WTC11 (cell line): ENCODE data around the gene CKM. TPM values are rescaled to one million over a fixed set of nuclear protein-coding genes. Genes with fewer than 3 reads are reported as not detected.

Experiments
- ATAC-seq: fragments of 200-7000 bp; cut with Tn5 transposase; 2 replicates; pipeline ENCODE4 v1.10.0; 2021; ENCODE audit warnings: mild to moderate bottlenecking, moderate library complexity
- CTCF ChIA-PET: fragments of 300-600 bp; sonication (Branson Sonifier 250); formaldehyde crosslinking; loops from one replicate; lab custom pipeline; 2021; ENCODE audit warnings: antibody characterized with exemption; lab: Charles Lee
- POLR2A ChIA-PET: fragments of 350-600 bp; sonication (Branson Sonifier 250); formaldehyde crosslinking; loops from one replicate; lab custom pipeline; 2021; ENCODE audit warnings: antibody characterized with exemption; lab: Charles Lee
- DNase-seq: peaks from one replicate; pipeline ENCODE4 v3.0.0; 2021; ENCODE audit warnings: low spot score
- H3K27ac Mint-ChIP-seq: 2 replicates; pipeline ENCODE4 v1.8.0; 2021; ENCODE audit warnings: mixed read lengths
- H3K27me3 Mint-ChIP-seq: 2 replicates; pipeline ENCODE4 v1.8.0; 2021; ENCODE audit warnings: low read depth, mild to moderate bottlenecking, moderate library complexity, mixed read lengths
- H3K36me3 Mint-ChIP-seq: 2 replicates; pipeline ENCODE4 v1.8.0; 2021; ENCODE audit warnings: mixed read lengths
- H3K4me1 Mint-ChIP-seq: 2 replicates; pipeline ENCODE4 v1.8.0; 2022; ENCODE audit warnings: mixed read lengths
- H3K4me3 Mint-ChIP-seq: 2 replicates; pipeline ENCODE4 v1.8.0; 2021; ENCODE audit warnings: mild to moderate bottlenecking, moderate library complexity, mixed read lengths
- H3K9me3 Mint-ChIP-seq: 2 replicates; pipeline ENCODE4 v1.8.0; 2021; ENCODE audit warnings: mixed read lengths
- ERG ChIP-seq: fragments of 250-450 bp; sonication (Bioruptor Pico); IDR thresholded peaks from 2 replicates; pipeline ENCODE4 v1.8.0; 2021; ENCODE audit warnings: mild to moderate bottlenecking
- FOXJ3 ChIP-seq: sonication (generic); formaldehyde crosslinking; IDR thresholded peaks from 2 replicates; pipeline ENCODE4 v1.9.0; 2021; ENCODE audit warnings: missing genetic modification reagents, mild to moderate bottlenecking, borderline replicate concordance
- GTF2I ChIP-seq: fragments of 250-450 bp; sonication (Bioruptor Pico); conservative IDR thresholded peaks from 2 replicates; pipeline ENCODE4 v1.4.0; 2021; ENCODE audit warnings: mild to moderate bottlenecking
- MLX ChIP-seq: sonication (generic); formaldehyde crosslinking; IDR thresholded peaks from 2 replicates; pipeline ENCODE4 v1.8.1; 2023; ENCODE audit warnings: mild to moderate bottlenecking, missing genetic modification reagents, moderate library complexity
- MYBL2 ChIP-seq: sonication (generic); formaldehyde crosslinking; IDR thresholded peaks from 2 replicates; pipeline ENCODE4 v1.8.1; 2023; ENCODE audit warnings: mild to moderate bottlenecking, moderate library complexity, missing genetic modification reagents
- NFYB ChIP-seq: sonication (generic); formaldehyde crosslinking; conservative IDR thresholded peaks from 2 replicates; pipeline ENCODE4 v1.8.0; 2022; ENCODE audit warnings: low read depth, missing genetic modification reagents
- PREB ChIP-seq: sonication (generic); formaldehyde crosslinking; IDR thresholded peaks from 2 replicates; pipeline ENCODE4 v1.8.1; 2022; ENCODE audit warnings: mild to moderate bottlenecking, missing genetic modification reagents, moderate library complexity, borderline replicate concordance
- RORB ChIP-seq: fragments of 250-450 bp; sonication (Bioruptor Pico); IDR thresholded peaks from 2 replicates; pipeline ENCODE4 v1.9.0; 2021; ENCODE audit warnings: mild to moderate bottlenecking
- SP1 ChIP-seq: sonication (generic); formaldehyde crosslinking; conservative IDR thresholded peaks from 2 replicates; pipeline ENCODE4 v1.8.1; 2022; ENCODE audit warnings: missing genetic modification reagents
- STAT6 ChIP-seq: sonication (generic); formaldehyde crosslinking; conservative IDR thresholded peaks from 2 replicates; pipeline ENCODE4 v1.8.1; 2023; ENCODE audit warnings: mild to moderate bottlenecking, low read depth, missing genetic modification reagents, moderate library complexity
- USF2 ChIP-seq: sonication (generic); formaldehyde crosslinking; IDR thresholded peaks from 2 replicates; pipeline ENCODE4 v1.8.1; 2023; ENCODE audit warnings: mild to moderate bottlenecking, missing genetic modification reagents, moderate library complexity
- ZBTB21 ChIP-seq: sonication (generic); formaldehyde crosslinking; IDR thresholded peaks from 2 replicates; pipeline ENCODE4 v1.8.1; 2023; ENCODE audit warnings: mild to moderate bottlenecking, missing genetic modification reagents, borderline replicate concordance
- ZNF219 ChIP-seq: sonication (generic); formaldehyde crosslinking; IDR thresholded peaks from 2 replicates; pipeline ENCODE4 v1.8.0; 2023; ENCODE audit warnings: missing genetic modification reagents, mild to moderate bottlenecking, borderline replicate concordance
- ZNF232 ChIP-seq: sonication (generic); formaldehyde crosslinking; IDR thresholded peaks from 2 replicates; pipeline ENCODE4 v1.8.0; 2022; ENCODE audit warnings: mild to moderate bottlenecking, missing genetic modification reagents
- ZNF425 ChIP-seq: fragments of 250-450 bp; sonication (Bioruptor Pico); conservative IDR thresholded peaks from 2 replicates; pipeline ENCODE4 v1.9.0; 2021; ENCODE audit warnings: mild to moderate bottlenecking
- ZNF512 ChIP-seq: sonication (generic); formaldehyde crosslinking; IDR thresholded peaks from 2 replicates; pipeline ENCODE4 v1.8.1; 2022; ENCODE audit warnings: missing genetic modification reagents, borderline replicate concordance
- total RNA-seq: library from RNA; stranded (reverse); gene quantifications from 3 replicates; pipeline ENCODE4 v1.2.3, GENCODE V29; 2021

The CKM gene
- total RNA-seq, 1 experiment from 2014 or later = not detected

GRCh38 chr19:45364696-45365095 lies 42.0 kb upstream of the CKM start (continued):
- TF ChIP-seq ZNF425 (CRISPR knock-in tag) (no peak), MLX (no peak), FOXJ3 (CRISPR knock-in tag) (no peak)

- peaks cover 6% of the 10 kb centered on the region for H3K4me1 Mint-ChIP-seq
- ATAC-seq = no peak
Observed at GRCh38 chr19:45363861-45364459, 41.3 kb upstream of the CKM start.

More at GRCh38 chr19:45363861-45364459, 41.3 kb upstream of the CKM start:
- Mint-ChIP-seq H3K4me3 (no peak overlapping the region), H3K27ac (no peak overlapping the region)
- TF ChIP-seq ZNF232 (CRISPR knock-in tag) (no peak), ZNF512 (CRISPR knock-in tag) (no peak), USF2 (CRISPR knock-in tag) (no peak), PREB (CRISPR knock-in tag) (no peak), ERG (CRISPR knock-in tag) (no peak), SP1 (no peak), NFYB (CRISPR knock-in tag) (no peak), ZNF219 (CRISPR knock-in tag) (no peak), ZNF425 (CRISPR knock-in tag) (no peak), ZBTB21 (CRISPR knock-in tag) (no peak), GTF2I (CRISPR knock-in tag) (no peak), STAT6 (CRISPR knock-in tag) (no peak), MYBL2 (CRISPR knock-in tag) (no peak), RORB (CRISPR knock-in tag) (no peak)
- TF ChIP-seq, all 79 proteins: peak for 0
- no peaks in the 10 kb centered on the region for H3K9me3 Mint-ChIP-seq
- H3K27me3 Mint-ChIP-seq = no peaks in the 10 kb centered on the region
- CTCF ChIA-PET = interaction anchor here (0.5 to 0.6 kb wide), 2 partner anchors 31 to 296 kb away, joined by 3 read pairs; no protein-coding TSS in a partner anchor
- no peak for DNase-seq
- POLR2A ChIA-PET = interaction anchor here (0.5 kb wide), 1 partner anchor 267 kb away, joined by 7 read pairs; no protein-coding TSS in a partner anchor
- peaks cover 46% of the 10 kb centered on the region for H3K36me3 Mint-ChIP-seq
